H1 (cell line): ENCODE measurements around the gene TBC1D19. TPM values are rescaled to one million over a fixed set of nuclear protein-coding genes. Genes with fewer than 3 reads are reported as not detected.

Experiments
- CTCF ChIA-PET: fragments of 300-600 bp; sonication (Branson Sonifier 250); formaldehyde crosslinking; loops from one replicate; lab custom pipeline; 2021; ENCODE audit not compliant: partially characterized antibody; lab: Charles Lee
- POLR2A ChIA-PET: fragments of 300-600 bp; sonication (Branson Sonifier 250); formaldehyde crosslinking; loops from one replicate; lab custom pipeline; 2021; ENCODE audit warnings: inconsistent platforms; ENCODE audit not compliant: partially characterized antibody; lab: Charles Lee
- DNase-seq, 2 experiments: peaks; one replicate each; pipeline versions ENCODE4 v3.0.0 to v3.0.0-alpha.2; 2010 to 2022; ENCODE audit warnings: low spot score in 2 of 2, low read depth in 1 of 2, mixed read lengths in 1 of 2
- FAIRE-seq: peaks from 2 replicates; lab custom pipeline; 2011; peaks lifted over from hg19 to GRCh38; lab: Jason Lieb, UNC
- H2AFZ ChIP-seq: 2 replicates; pipeline ENCODE4 v1.8.1; 2012; ENCODE audit warnings: low read length, inconsistent platforms
- H2AK5ac ChIP-seq: 2 replicates; pipeline ENCODE4 v1.6.1; 2013; ENCODE audit warnings: low read depth, low read length
- H2BK120ac ChIP-seq: replicated peaks from 2 replicates; pipeline ENCODE3; 2013; ENCODE audit warnings: low read depth, low read length, inconsistent platforms
- H2BK12ac ChIP-seq: 2 replicates; pipeline ENCODE4 v1.6.1; 2013; ENCODE audit warnings: low read depth, low read length
- H2BK15ac ChIP-seq: 2 replicates; pipeline ENCODE4 v1.6.1; 2013; ENCODE audit warnings: low read length
- H2BK20ac ChIP-seq: 2 replicates; pipeline ENCODE4 v1.6.1; 2013; ENCODE audit warnings: low read length
- H2BK5ac ChIP-seq: 2 replicates; pipeline ENCODE4 v1.6.1; 2013; ENCODE audit warnings: low read depth, low read length
- H3K14ac ChIP-seq: 2 replicates; pipeline ENCODE4 v1.6.1; 2013; ENCODE audit warnings: inconsistent platforms; ENCODE audit not compliant: insufficient read length
- H3K18ac ChIP-seq: 2 replicates; pipeline ENCODE4 v1.6.1; 2013; ENCODE audit warnings: low read length; ENCODE audit errors: extremely low read depth
- H3K23ac ChIP-seq: 2 replicates; pipeline ENCODE4 v1.6.1; 2013; ENCODE audit warnings: inconsistent platforms; ENCODE audit not compliant: insufficient read length
- H3K23me2 ChIP-seq: 2 replicates; pipeline ENCODE4 v1.6.1; 2013; ENCODE audit warnings: low read depth, low read length
- H3K27ac ChIP-seq: 2 replicates; pipeline ENCODE4 v1.6.1; 2011; ENCODE audit warnings: low read depth, low read length, inconsistent platforms
- H3K27me3 ChIP-seq, 4 experiments: replicated peaks in 1 of 4; 1 replicate in 1 of 4; 2 replicates in 3 of 4; pipeline versions ENCODE4 v1.6.1 to v1.8.1; 2011 to 2013; ENCODE audit warnings: low read length in 3 of 4, mild to moderate bottlenecking in 3 of 4, inconsistent platforms in 2 of 4, mixed read lengths in 2 of 4, moderate library complexity in 1 of 4; ENCODE audit not compliant: control insufficient read depth in 3 of 4, insufficient read depth in 3 of 4; ENCODE audit errors: extremely low read depth in 1 of 4
- H3K36me3 ChIP-seq, 4 experiments: 2 replicates each; pipeline versions ENCODE4 v1.6.1 to v1.8.1; 2011 to 2013; ENCODE audit warnings: mild to moderate bottlenecking in 4 of 4, low read length in 3 of 4, moderate library complexity in 2 of 4, control low read depth in 1 of 4, inconsistent platforms in 1 of 4; ENCODE audit not compliant: insufficient read depth in 4 of 4, control insufficient read depth in 2 of 4
- H3K4ac ChIP-seq: replicated peaks from 2 replicates; pipeline ENCODE3; 2013; ENCODE audit warnings: low read length, low read depth, mixed read lengths, inconsistent platforms; ENCODE audit not compliant: insufficient read length
- H3K4me1 ChIP-seq, 4 experiments: replicated peaks in 1 of 4; 1 replicate in 1 of 4; 2 replicates in 3 of 4; pipeline versions ENCODE4 v1.6.1 to v1.8.1; 2011 to 2013; ENCODE audit warnings: low read length in 3 of 4, inconsistent platforms in 2 of 4, mixed read lengths in 1 of 4; ENCODE audit not compliant: insufficient read depth in 4 of 4, control insufficient read depth in 3 of 4
- H3K4me2 ChIP-seq, 2 experiments: 2 replicates each; pipeline versions ENCODE4 v1.6.1 to v1.8.1; 2011 to 2013; ENCODE audit warnings: low read depth in 2 of 2, low read length in 2 of 2, control low read depth in 1 of 2, inconsistent platforms in 1 of 2, mild to moderate bottlenecking in 1 of 2; ENCODE audit not compliant: insufficient read depth in 1 of 2
- H3K4me3 ChIP-seq, 4 experiments: fragments of 200-600, 300-600 bp in 1 of 4; sonication (generic), shearing (Covaris generic), sonication (Bioruptor Twin) in 1 of 4; 2 replicates each; pipeline versions ENCODE4 v1.5.1 to v1.8.1; 2011 to 2016; ENCODE audit warnings: low read length in 4 of 4, low read depth in 3 of 4, control low read depth in 2 of 4, inconsistent platforms in 2 of 4, mild to moderate bottlenecking in 2 of 4, mixed read lengths in 1 of 4, moderate library complexity in 1 of 4; ENCODE audit not compliant: insufficient read depth in 2 of 4; ENCODE audit errors: extremely low read depth in 1 of 4
- H3K56ac ChIP-seq: replicated peaks from 2 replicates; pipeline ENCODE3; 2013; ENCODE audit warnings: low read depth, mild to moderate bottlenecking, mixed read lengths, low read length, inconsistent platforms; ENCODE audit not compliant: insufficient read length
- H3K79me1 ChIP-seq: 2 replicates; pipeline ENCODE4 v1.6.1; 2013; ENCODE audit warnings: low read depth, low read length, control low read depth
- H3K79me2 ChIP-seq, 2 experiments: 2 replicates each; pipeline versions ENCODE4 v1.6.1 to v1.8.1; 2012 to 2013; ENCODE audit warnings: low read length in 2 of 2, mild to moderate bottlenecking in 2 of 2, inconsistent platforms in 1 of 2; ENCODE audit not compliant: insufficient read depth in 2 of 2, control insufficient read depth in 1 of 2
- H3K9ac ChIP-seq, 4 experiments: replicated peaks in 1 of 4; 1 replicate in 1 of 4; 2 replicates in 3 of 4; pipeline versions ENCODE4 v1.6.1 to v1.8.1; 2011 to 2013; ENCODE audit warnings: low read depth in 3 of 4, low read length in 3 of 4, control low read depth in 2 of 4, mild to moderate bottlenecking in 2 of 4, moderate library complexity in 2 of 4, inconsistent platforms in 1 of 4; ENCODE audit errors: extremely low read depth in 1 of 4
- H3K9me3 ChIP-seq, 2 experiments: 2 replicates each; pipeline versions ENCODE4 v1.6.1 to v1.8.1; 2012 to 2013; ENCODE audit warnings: mild to moderate bottlenecking in 2 of 2, moderate library complexity in 2 of 2, control low read depth in 1 of 2, inconsistent platforms in 1 of 2, low read depth in 1 of 2, low read length in 1 of 2, mixed read lengths in 1 of 2; ENCODE audit not compliant: insufficient read depth in 2 of 2
- H4K20me1 ChIP-seq, 2 experiments: replicated peaks in 1 of 2; 2 replicates each; pipeline versions ENCODE3 to v1.8.1; 2011 to 2013; ENCODE audit warnings: inconsistent platforms in 2 of 2, low read length in 2 of 2, mild to moderate bottlenecking in 1 of 2; ENCODE audit not compliant: insufficient read depth in 2 of 2, control insufficient read depth in 1 of 2
- H4K5ac ChIP-seq: 2 replicates; pipeline ENCODE4 v1.6.1; 2013; ENCODE audit warnings: low read length, low read depth, mixed read lengths, inconsistent platforms; ENCODE audit not compliant: insufficient read length
- H4K8ac ChIP-seq: 2 replicates; pipeline ENCODE4 v1.8.0; 2013; ENCODE audit warnings: mild to moderate bottlenecking, moderate library complexity, low read length, inconsistent platforms; ENCODE audit not compliant: insufficient read depth; ENCODE audit errors: extremely low read depth
- H4K91ac ChIP-seq: replicated peaks from 2 replicates; pipeline ENCODE3; 2013; ENCODE audit warnings: low read length, mixed read lengths, inconsistent platforms; ENCODE audit not compliant: insufficient read length
- BCL11A ChIP-seq, 2 experiments: IDR thresholded peaks; one replicate each; pipeline ENCODE4 v1.6.1; 2011; ENCODE audit warnings: low read depth in 2 of 2, low read length in 2 of 2, mild to moderate bottlenecking in 2 of 2
- CBX8 ChIP-seq: fragments of 300-800, 300-1000 bp; sonication (generic); IDR thresholded peaks from 2 replicates; pipeline ENCODE4 v1.7.1; 2016; ENCODE audit warnings: low read depth, low read length, borderline replicate concordance
- CHD1 ChIP-seq: IDR thresholded peaks from 2 replicates; pipeline ENCODE4 v1.6.1; 2012; ENCODE audit warnings: low read depth, low read length, improper control_type of control experiment
- GABPA ChIP-seq: IDR thresholded peaks from 2 replicates; pipeline ENCODE4 v1.6.1; 2011; ENCODE audit warnings: mild to moderate bottlenecking, low read length, moderate library complexity, borderline replicate concordance; ENCODE audit not compliant: insufficient read depth
- HDAC2 ChIP-seq, 2 experiments: fragments of 300-600 bp in 1 of 2; sonication (generic) in 1 of 2; IDR thresholded peaks; 2 replicates each; pipeline ENCODE4 v1.6.1; 2011 to 2012; ENCODE audit warnings: low read depth in 2 of 2, low read length in 2 of 2, mild to moderate bottlenecking in 2 of 2, moderate library complexity in 2 of 2, borderline replicate concordance in 1 of 2, inconsistent platforms in 1 of 2
- JUN ChIP-seq: IDR thresholded peaks from 2 replicates; pipeline ENCODE4 v1.6.1; 2011; ENCODE audit warnings: low read depth, mild to moderate bottlenecking, improper control_type of control experiment, low read length
- JUND ChIP-seq: IDR thresholded peaks from 2 replicates; pipeline ENCODE4 v1.6.1; 2011; ENCODE audit warnings: mild to moderate bottlenecking, improper control_type of control experiment, low read length
- KDM1A ChIP-seq: fragments of 200-600, 300-600 bp; sonication (generic); IDR thresholded peaks from 2 replicates; pipeline ENCODE4 v1.7.1; 2016; ENCODE audit warnings: mild to moderate bottlenecking, low read length, borderline replicate concordance
- MAX ChIP-seq: IDR thresholded peaks from 2 replicates; pipeline ENCODE4 v1.6.1; 2012; ENCODE audit warnings: inconsistent platforms
- POLR2AphosphoS5 ChIP-seq: IDR thresholded peaks from 2 replicates; pipeline ENCODE4 v1.6.1; 2011; ENCODE audit warnings: low read depth, low read length
- SAP30 ChIP-seq: fragments of 300-600 bp; sonication (generic); IDR thresholded peaks from 2 replicates; pipeline ENCODE4 v1.7.1; 2012; ENCODE audit warnings: low read length, moderate library complexity, mild to moderate bottlenecking, inconsistent platforms; ENCODE audit not compliant: insufficient read depth, insufficient replicate concordance
- SUZ12 ChIP-seq: fragments of 200-600 bp; sonication (generic); IDR thresholded peaks from 2 replicates; pipeline ENCODE4 v1.6.1; 2012; ENCODE audit warnings: mild to moderate bottlenecking, inconsistent platforms, low read length, moderate library complexity, mixed read lengths
- TAF1 ChIP-seq: IDR thresholded peaks from 2 replicates; pipeline ENCODE4 v1.6.1; 2011; ENCODE audit warnings: mild to moderate bottlenecking, low read depth, low read length
- TCF12 ChIP-seq: IDR thresholded peaks from 2 replicates; pipeline ENCODE4 v1.6.1; 2011; ENCODE audit warnings: low read depth, mild to moderate bottlenecking, low read length
- ZNF274 ChIP-seq: IDR thresholded peaks from 2 replicates; pipeline ENCODE4 v1.7.0; 2012; ENCODE audit warnings: low read length, borderline replicate concordance; ENCODE audit errors: extremely low read depth
- WGBS, 2 experiments: shearing (Covaris generic) in 1 of 2; methylation state at CpG; one replicate each; pipeline versions ENCODE4 v1.1.6 to v1.1.7; 2013 to 2015; ENCODE audit warnings: low lambda C conversion rate in 2 of 2, mixed read lengths in 2 of 2, inconsistent platforms in 1 of 2, low coverage in 1 of 2, missing lambda C conversion rate in 1 of 2; ENCODE audit not compliant: insufficient replicate concordance in 2 of 2, insufficient coverage in 1 of 2, insufficient read length in 1 of 2; ENCODE audit errors: extremely low coverage in 1 of 2, missing lambda C conversion rate in 1 of 2; 5-methylcytosine and 5-hydroxymethylcytosine counted together
- polyA plus RNA-seq, 7 experiments: library from polyadenylated mRNA; depleted of rRNA in 3 of 7; stranded (reverse) in 5 of 7; unstranded in 2 of 7; fragments of >200 nt in 5 of 7; fragments of 200-250 nt in 2 of 7; gene quantifications; 1 replicate in 5 of 7; 2 replicates in 1 of 7; 4 replicates in 1 of 7; pipeline versions ENCODE4 v1.2.1 to v1.2.3, GENCODE V29; 2011 to 2013; ENCODE audit warnings: missing spikeins in 2 of 7, mixed read lengths in 2 of 7
- total RNA-seq: library from RNA; stranded (reverse); fragmentation: NEBNext Ultra II Directional; extraction: Animal tissue kit (Norgen Biotek cat#: 25700); gene quantifications from 2 replicates; pipeline ENCODE4 v1.2.1, GENCODE V29; 2021

TBC1D19 gene
- total and polyA plus RNA-seq, 2 of the 8 experiments (the other 6 are each of a cell fraction or from before 2014, with no cell fraction given), result 1.9 to 3.5 TPM

GRCh38 chr4:26785810-26786209 is 201.9 kb downstream of the TBC1D19 start:
- Histone ChIP-seq H4K20me1 (no peaks in the 10 kb centered on the region), H3K4me1 (peaks cover 0 to 3% (median 0%) of the 10 kb centered on the region in 4 experiments; a peak in 3 of 7 replicates), H3K4me3 (no peak overlapping the region), H3K9me3 (no peaks in the 10 kb centered on the region), H3K56ac (no peak overlapping the region), H3K23ac (no peak overlapping the region), H3K36me3 (no peaks in the 10 kb centered on the region), H3K9ac (no peak overlapping the region), H4K8ac (no peak overlapping the region), H2BK15ac (no peak overlapping the region), H2BK120ac (no peak overlapping the region), H2BK5ac (no peak overlapping the region), H3K23me2 (no peaks in the 10 kb centered on the region), H2AFZ (no peak overlapping the region), H3K14ac (no peak overlapping the region), H3K79me1 (no peaks in the 10 kb centered on the region), H4K5ac (no peak overlapping the region), H3K79me2 (no peaks in the 10 kb centered on the region), H2BK20ac (no peak overlapping the region), H4K91ac (no peak overlapping the region), H3K4me2 (no peak overlapping the region), H3K27me3 (no peaks in the 10 kb centered on the region), H3K18ac (no peak overlapping the region), H3K4ac (no peak overlapping the region), H2AK5ac (no peak overlapping the region), H2BK12ac (no peak overlapping the region), H3K27ac (no peak overlapping the region)
- CTCF ChIA-PET, result interaction anchor here (0.6 to 1.1 kb wide), 4 partner anchors 11 to 263 kb away, joined by 3 read pairs; no protein-coding TSS in a partner anchor
- DNase-seq (no peak), FAIRE-seq (no peak)
- POLR2A ChIA-PET, result no interaction called here
- WGBS, 2 experiments, result 85% methylated on average over 2 of the region's 2 CpGs; no CpG with 5 or more reads in 1 of the 2 experiments
- TF ChIP-seq HDAC2 (IDR thresholded peaks at IDR 0.05; ENCODE audit: borderline replicate concordance in 1 of 2, low read depth in 2 of 2, low read length in 2 of 2), result no peak
- TF ChIP-seq SUZ12, result no peak
- TF ChIP-seq GABPA, result no peak
- no peak for TF ChIP-seq ZNF274
- no peak for TF ChIP-seq CHD1
- TF ChIP-seq MAX, result no peak
- TF ChIP-seq SAP30, result no peak
- TF ChIP-seq JUN, result no peak
- no peak for TF ChIP-seq JUND
- no peak for TF ChIP-seq KDM1A
- TF ChIP-seq POLR2AphosphoS5, result no peak
- no peak for TF ChIP-seq TAF1
- no peak for TF ChIP-seq BCL11A (IDR thresholded peaks at IDR 0.05; ENCODE audit: low read depth in 2 of 2, low read length in 2 of 2)
- no peak for TF ChIP-seq CBX8
- no peak for TF ChIP-seq TCF12
